ENCODE measurements around the gene PRSS8. TPM values are rescaled to one million over a fixed set of nuclear protein-coding genes. Genes with fewer than 3 reads are reported as not detected.
"Not testable (repeated sequence)": the region's sequence is repeated elsewhere in the genome, so short reads cannot be mapped to it uniquely, and the experiment has no call there.

The PRSS8 gene
- total RNA-seq, 5 donors from 2014 or later (not counting 1 experiment from before 2014, with no cell fraction given) = 0.43 to 1.1 (median 0.55) TPM; not detected in 2

GRCh38 chr16:31179747-31180459, 44.4 kb upstream of the PRSS8 start, which contains the start of gene FUS:
TSS of gene FUS (plus strand) at chr16:31180139. CDS start at chr16:31180215, 76 bp downstream.
- peaks cover 6 to 30% of the 10 kb centered on the region in 2 donors for H3K36me3 ChIP-seq (ENCODE audit: control insufficient read depth in 2 of 2, extremely low read depth in 1 of 2, insufficient read depth in 1 of 2, low read length in 1 of 2)
- no peaks in the 10 kb centered on the region for H3K27me3 ChIP-seq (replicated peaks in 1 of 2; ENCODE audit: control insufficient read depth in 2 of 2, extremely low read depth in 1 of 2, insufficient read depth in 2 of 2, low read length in 1 of 2)
- whole genome bisulfite sequencing (ENCODE audit: insufficient coverage) = under 1% methylated on average over 60 of the region's 69 CpGs
- peak within 1 kb of the TSS; percentile 90 to 92 for H3K4me3 ChIP-seq (ENCODE audit: control insufficient read depth in 1 of 2, extremely low read depth in 1 of 2, low read length in 1 of 2)
- H3K27ac Mint-ChIP-seq = peak within 1 kb of the TSS; percentile 99
- no peaks in the 10 kb centered on the region for H3K9me3 Mint-ChIP-seq
- peaks cover 48 to 70% of the 10 kb centered on the region in 2 experiments for H3K4me1 ChIP-seq (ENCODE audit: control insufficient read depth in 1 of 2, extremely low read depth in 1 of 2, insufficient read depth in 2 of 2, low read length in 2 of 2)
- peak within 1 kb of the TSS; percentile 89 for H3K27ac ChIP-seq (ENCODE audit: low read length)
- peaks cover 0 to 2% of the 10 kb centered on the region in 2 donors for H3K27me3 Mint-ChIP-seq
- peaks cover 58 to 70% (median 65%) of the 10 kb centered on the region in 3 donors for H3K4me1 Mint-ChIP-seq
- DNase-seq (peak; percentile 78 to 98 (median 89)), ATAC-seq (replicated peaks in 1 of 4) (peak; percentile 64 to 79 (median 69))
- H3K4me3 Mint-ChIP-seq = peak within 1 kb of the TSS; percentile 97 to 98 (median 98)
- H3K9me3 ChIP-seq = no peaks in the 10 kb centered on the region
- ChIA-PET CTCF (interaction anchor here (1.0 to 1.2 kb wide), 3 partner anchors 20 to 38 kb away, joined by 3 to 4 read pairs (median 4); no protein-coding TSS in a partner anchor), POLR2A (interaction anchor here (0.5 to 2.1 kb wide), 8 partner anchors 10 to 62 kb away, joined by 3 to 16 read pairs (median 6); partner anchors contain the start of genes KAT8 (in 1 of the 2) and PYCARD (in 1 of the 2))
- peaks cover 33% of the 10 kb centered on the region for H3K36me3 Mint-ChIP-seq

- Histone ChIP-seq H3K4me1 (ENCODE audit: control insufficient read depth in 1 of 2, extremely low read depth in 1 of 2, insufficient read depth in 2 of 2, low read length in 2 of 2) (peaks cover 44 to 64% of the 10 kb centered on the region in 2 experiments), H3K27ac (ENCODE audit: low read length) (peak overlapping the region; percentile 89), H3K36me3 (ENCODE audit: control insufficient read depth in 2 of 2, extremely low read depth in 1 of 2, insufficient read depth in 1 of 2, low read length in 1 of 2) (peaks cover 6 to 24% of the 10 kb centered on the region in 2 donors), H3K27me3 (replicated peaks in 1 of 2; ENCODE audit: control insufficient read depth in 2 of 2, extremely low read depth in 1 of 2, insufficient read depth in 2 of 2, low read length in 1 of 2) (no peaks in the 10 kb centered on the region), H3K9me3 (no peaks in the 10 kb centered on the region), H3K4me3 (ENCODE audit: control insufficient read depth in 1 of 2, extremely low read depth in 1 of 2, low read length in 1 of 2) (peak overlapping the region; percentile 90 to 92)
- peaks cover 0 to 2% of the 10 kb centered on the region in 2 donors for H3K27me3 Mint-ChIP-seq
- H3K27ac Mint-ChIP-seq = peak overlapping the region; percentile 99
- no peaks in the 10 kb centered on the region for H3K9me3 Mint-ChIP-seq
- ChIA-PET CTCF (interaction anchor here (1.0 to 1.2 kb wide), 3 partner anchors 19 to 37 kb away, joined by 3 to 4 read pairs (median 4); no protein-coding TSS in a partner anchor), POLR2A (interaction anchor here in 1 of 2 donors (0.5 to 2.1 kb wide), 5 partner anchors 10 to 62 kb away, joined by 3 to 16 read pairs (median 8); partner anchors contain the start of genes KAT8 and PYCARD)
- WGBS (ENCODE audit: insufficient coverage) = under 1% methylated on average over 23 of the region's 27 CpGs
- H3K36me3 Mint-ChIP-seq = peaks cover 30% of the 10 kb centered on the region
- peaks cover 54 to 64% (median 60%) of the 10 kb centered on the region in 3 donors for H3K4me1 Mint-ChIP-seq
- H3K4me3 Mint-ChIP-seq = peak overlapping the region; percentile 97 to 98 (median 98)
- DNase-seq (no peak), ATAC-seq (replicated peaks in 1 of 4) (no peak)
Measured at GRCh38 chr16:31179219-31179746, 43.8 kb upstream of the PRSS8 start.

GRCh38 chr16:31177136-31177535, 41.6 kb upstream of the PRSS8 start:
- ChIA-PET POLR2A (interaction anchor here (0.6 to 1.4 kb wide), 4 partner anchors 24 to 87 kb away, joined by 3 to 10 read pairs (median 6); no protein-coding TSS in a partner anchor), CTCF (interaction anchor here (0.6 to 2.4 kb wide), 8 partner anchors 10 to 276 kb away, joined by 3 to 15 read pairs (median 3); partner anchors contain the start of gene KAT8 (in 1 of the 2))
- ATAC-seq (replicated peaks in 1 of 4) = peak; percentile 12 to 39 (median 30)
- H3K9me3 Mint-ChIP-seq = no peaks in the 10 kb centered on the region
- Histone ChIP-seq H3K4me3 (ENCODE audit: control insufficient read depth in 1 of 2, extremely low read depth in 1 of 2, low read length in 1 of 2) (peak overlapping the region; percentile 31 to 44), H3K36me3 (ENCODE audit: control insufficient read depth in 2 of 2, extremely low read depth in 1 of 2, insufficient read depth in 1 of 2, low read length in 1 of 2) (peaks cover 0 to 4% of the 10 kb centered on the region in 2 donors), H3K4me1 (ENCODE audit: control insufficient read depth in 1 of 2, extremely low read depth in 1 of 2, insufficient read depth in 2 of 2, low read length in 2 of 2) (peaks cover 25 to 42% of the 10 kb centered on the region in 2 experiments), H3K27ac (ENCODE audit: low read length) (peak overlapping the region; percentile 25), H3K27me3 (replicated peaks in 1 of 2; ENCODE audit: control insufficient read depth in 2 of 2, extremely low read depth in 1 of 2, insufficient read depth in 2 of 2, low read length in 1 of 2) (no peaks in the 10 kb centered on the region), H3K9me3 (no peaks in the 10 kb centered on the region)
- H3K27me3 Mint-ChIP-seq = peaks cover 0 to 2% of the 10 kb centered on the region in 2 donors
- peaks cover 34 to 43% (median 39%) of the 10 kb centered on the region in 3 donors for H3K4me1 Mint-ChIP-seq
- DNase-seq = peak in 34 of 35 experiments; percentile 14 to 72 (median 42)
- WGBS (ENCODE audit: insufficient coverage) = 4% methylated on average over 3 of the region's 3 CpGs
- peaks cover 9% of the 10 kb centered on the region for H3K36me3 Mint-ChIP-seq
- H3K4me3 Mint-ChIP-seq = peak overlapping the region; percentile 55 to 97 (median 72)
- H3K27ac Mint-ChIP-seq = peak overlapping the region; percentile 95 to 99

- H3K9me3 ChIP-seq; H3K36me3 Mint-ChIP-seq; H3K27ac Mint-ChIP-seq; H3K27me3 ChIP-seq (replicated peaks in 1 of 2; ENCODE audit: control insufficient read depth in 2 of 2, extremely low read depth in 1 of 2, insufficient read depth in 2 of 2, low read length in 1 of 2); CTCF ChIA-PET; POLR2A ChIA-PET; DNase-seq; H3K27me3 Mint-ChIP-seq; H3K4me3 Mint-ChIP-seq; H3K36me3 ChIP-seq (ENCODE audit: control insufficient read depth in 2 of 2, extremely low read depth in 1 of 2, insufficient read depth in 1 of 2, low read length in 1 of 2); H3K4me3 ChIP-seq (ENCODE audit: control insufficient read depth in 1 of 2, extremely low read depth in 1 of 2, low read length in 1 of 2); H3K4me1 ChIP-seq (ENCODE audit: control insufficient read depth in 1 of 2, extremely low read depth in 1 of 2, insufficient read depth in 2 of 2, low read length in 2 of 2); H3K9me3 Mint-ChIP-seq; H3K4me1 Mint-ChIP-seq; ATAC-seq (replicated peaks in 1 of 4); H3K27ac ChIP-seq (ENCODE audit: low read length): not testable (repeated sequence)
- WGBS (ENCODE audit: insufficient coverage) = no CpG with 5 or more reads among the region's 2 CpGs
Measured at GRCh38 chr16:31170048-31170447, 34.5 kb upstream of the PRSS8 start.

GRCh38 chr16:31168848-31169247, 33.3 kb upstream of the PRSS8 start:
- no peak for DNase-seq
- Histone ChIP-seq H3K4me3 (ENCODE audit: control insufficient read depth in 1 of 2, extremely low read depth in 1 of 2, low read length in 1 of 2) (no peak overlapping the region), H3K36me3 (ENCODE audit: control insufficient read depth in 2 of 2, extremely low read depth in 1 of 2, insufficient read depth in 1 of 2, low read length in 1 of 2) (no peaks in the 10 kb centered on the region), H3K4me1 (ENCODE audit: control insufficient read depth in 1 of 2, extremely low read depth in 1 of 2, insufficient read depth in 2 of 2, low read length in 2 of 2) (no peaks in the 10 kb centered on the region), H3K27me3 (replicated peaks in 1 of 2; ENCODE audit: control insufficient read depth in 2 of 2, extremely low read depth in 1 of 2, insufficient read depth in 2 of 2, low read length in 1 of 2) (no peaks in the 10 kb centered on the region), H3K9me3 (no peaks in the 10 kb centered on the region), H3K27ac (ENCODE audit: low read length) (no peak overlapping the region)
- Mint-ChIP-seq H3K9me3 (no peaks in the 10 kb centered on the region), H3K36me3 (no peaks in the 10 kb centered on the region), H3K27me3 (no peaks in the 10 kb centered on the region), H3K4me1 (peaks cover 0 to 4% (median 1%) of the 10 kb centered on the region in 3 donors), H3K4me3 (no peak overlapping the region), H3K27ac (no peak overlapping the region)
- no peak for ATAC-seq (replicated peaks in 1 of 4)
- WGBS (ENCODE audit: insufficient coverage) = 100% methylated on average over 1 of the region's 2 CpGs
- CTCF ChIA-PET = interaction anchor here in 1 of 2 donors (1.9 kb wide), 1 partner anchor 27 kb away, joined by 5 read pairs; no protein-coding TSS in a partner anchor
- POLR2A ChIA-PET = no interaction called here

GRCh38 chr16:31167315-31167714, 31.8 kb upstream of the PRSS8 start:
- H3K4me1 Mint-ChIP-seq = peaks cover 0 to 4% (median 1%) of the 10 kb centered on the region in 3 donors
- POLR2A ChIA-PET = interaction anchor here in 1 of 2 donors (0.5 kb wide), 1 partner anchor 144 kb away, joined by 3 read pairs; no protein-coding TSS in a partner anchor
- WGBS (ENCODE audit: insufficient coverage) = 98% methylated on average over 7 of the region's 8 CpGs
- no peak overlapping the region for H3K27ac ChIP-seq (ENCODE audit: low read length)
- H3K9me3 ChIP-seq = no peaks in the 10 kb centered on the region
- DNase-seq = no peak
- no peak overlapping the region for H3K4me3 Mint-ChIP-seq
- H3K9me3 Mint-ChIP-seq = no peaks in the 10 kb centered on the region
- H3K27ac Mint-ChIP-seq = no peak overlapping the region
- H3K4me3 ChIP-seq (ENCODE audit: control insufficient read depth in 1 of 2, extremely low read depth in 1 of 2, low read length in 1 of 2) = no peak overlapping the region
- no peak for ATAC-seq (replicated peaks in 1 of 4)
- no peaks in the 10 kb centered on the region for H3K36me3 Mint-ChIP-seq
- H3K27me3 ChIP-seq (replicated peaks in 1 of 2; ENCODE audit: control insufficient read depth in 2 of 2, extremely low read depth in 1 of 2, insufficient read depth in 2 of 2, low read length in 1 of 2) = no peaks in the 10 kb centered on the region
- no peaks in the 10 kb centered on the region for H3K4me1 ChIP-seq (ENCODE audit: control insufficient read depth in 1 of 2, extremely low read depth in 1 of 2, insufficient read depth in 2 of 2, low read length in 2 of 2)
- no peaks in the 10 kb centered on the region for H3K36me3 ChIP-seq (ENCODE audit: control insufficient read depth in 2 of 2, extremely low read depth in 1 of 2, insufficient read depth in 1 of 2, low read length in 1 of 2)
- H3K27me3 Mint-ChIP-seq = no peaks in the 10 kb centered on the region
- CTCF ChIA-PET = interaction anchor here (0.5 to 1.9 kb wide), 3 partner anchors 10 to 28 kb away, joined by 3 to 5 read pairs (median 4); no protein-coding TSS in a partner anchor
